Transverse colon (tissue), 4 donors: ENCODE measurements around the gene STYK1.

Source experiments
- CTCF ChIP-seq, 5 experiments: fragments of 200-600 bp in 3 of 5; fragments of 450-650 bp in 2 of 5; sonication (generic) in 3 of 5; IDR thresholded peaks; 1 replicate in 2 of 5; 2 replicates in 3 of 5; pipeline ENCODE4 v1.5.1; 2016 to 2017; ENCODE audit warnings: antibody characterized with exemption in 5 of 5, inconsistent platforms in 3 of 5, mild to moderate bottlenecking in 2 of 5, moderate library complexity in 1 of 5
- EP300 ChIP-seq: sonication (generic); formaldehyde crosslinking; IDR thresholded peaks from one replicate; pipeline ENCODE4 v1.6.1; 2017; ENCODE audit warnings: antibody characterized with exemption, low read depth
- POLR2A ChIP-seq: fragments of 450-650 bp; IDR thresholded peaks from one replicate; pipeline ENCODE4 v1.6.1; 2016; ENCODE audit warnings: antibody characterized with exemption, mild to moderate bottlenecking, moderate library complexity
- POLR2AphosphoS5 ChIP-seq, 3 donors: sonication (generic); formaldehyde crosslinking; IDR thresholded peaks; one replicate each; pipeline ENCODE4 v1.6.1; 2016; ENCODE audit warnings: antibody characterized with exemption in 3 of 3

GRCh38 chr12:10632226-10632625, 41.6 kb downstream of the STYK1 start:
- TF ChIP-seq CTCF (IDR thresholded peaks at IDR 0.05) (no peak), POLR2A (no peak), EP300 (no peak), POLR2AphosphoS5 (IDR thresholded peaks at IDR 0.05) (no peak)
